ENCODE results near the gene HADHB.
"Not testable (repeated sequence)": the region's sequence is repeated elsewhere in the genome, so short reads cannot be mapped to it uniquely, and the experiment has no call there.

The HADHB gene

DNA sequence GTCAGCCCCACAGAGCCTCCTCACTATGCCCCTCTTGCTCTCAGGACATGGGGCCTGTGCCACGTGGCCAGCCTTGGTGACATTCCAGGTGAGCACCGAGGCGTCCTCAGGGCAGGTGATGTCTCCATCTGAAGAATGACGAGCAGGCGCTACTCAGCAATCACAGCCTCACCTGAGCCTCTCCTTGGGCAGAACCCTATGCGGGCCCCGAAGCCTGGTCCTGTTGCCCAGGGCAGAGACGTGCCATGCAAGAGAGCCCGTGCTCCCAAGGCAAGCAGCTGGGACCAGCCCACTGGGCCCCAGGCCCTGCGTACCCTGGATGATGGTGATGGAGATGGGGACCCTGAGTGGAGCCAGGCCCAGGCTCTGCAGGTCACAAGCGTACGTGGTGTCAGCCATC is 68.7 kb downstream of the HADHB start:
- TF ChIP-seq, protein P1, sequence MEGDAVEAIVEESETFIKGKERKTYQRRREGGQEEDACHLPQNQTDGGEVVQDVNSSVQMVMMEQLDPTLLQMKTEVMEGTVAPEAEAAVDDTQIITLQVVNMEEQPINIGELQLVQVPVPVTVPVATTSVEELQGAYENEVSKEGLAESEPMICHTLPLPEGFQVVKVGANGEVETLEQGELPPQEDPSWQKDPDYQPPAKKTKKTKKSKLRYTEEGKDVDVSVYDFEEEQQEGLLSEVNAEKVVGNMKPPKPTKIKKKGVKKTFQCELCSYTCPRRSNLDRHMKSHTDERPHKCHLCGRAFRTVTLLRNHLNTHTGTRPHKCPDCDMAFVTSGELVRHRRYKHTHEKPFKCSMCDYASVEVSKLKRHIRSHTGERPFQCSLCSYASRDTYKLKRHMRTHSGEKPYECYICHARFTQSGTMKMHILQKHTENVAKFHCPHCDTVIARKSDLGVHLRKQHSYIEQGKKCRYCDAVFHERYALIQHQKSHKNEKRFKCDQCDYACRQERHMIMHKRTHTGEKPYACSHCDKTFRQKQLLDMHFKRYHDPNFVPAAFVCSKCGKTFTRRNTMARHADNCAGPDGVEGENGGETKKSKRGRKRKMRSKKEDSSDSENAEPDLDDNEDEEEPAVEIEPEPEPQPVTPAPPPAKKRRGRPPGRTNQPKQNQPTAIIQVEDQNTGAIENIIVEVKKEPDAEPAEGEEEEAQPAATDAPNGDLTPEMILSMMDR (IDR thresholded peaks at IDR 0.05; ENCODE audit: insufficient read depth, low read depth, low read length, missing control alignments): no peak
- H3K4me3 ChIP-seq (ENCODE audit: low read length): no peak overlapping the region
- no peak for DNase-seq (ENCODE audit: low read depth)

DNA sequence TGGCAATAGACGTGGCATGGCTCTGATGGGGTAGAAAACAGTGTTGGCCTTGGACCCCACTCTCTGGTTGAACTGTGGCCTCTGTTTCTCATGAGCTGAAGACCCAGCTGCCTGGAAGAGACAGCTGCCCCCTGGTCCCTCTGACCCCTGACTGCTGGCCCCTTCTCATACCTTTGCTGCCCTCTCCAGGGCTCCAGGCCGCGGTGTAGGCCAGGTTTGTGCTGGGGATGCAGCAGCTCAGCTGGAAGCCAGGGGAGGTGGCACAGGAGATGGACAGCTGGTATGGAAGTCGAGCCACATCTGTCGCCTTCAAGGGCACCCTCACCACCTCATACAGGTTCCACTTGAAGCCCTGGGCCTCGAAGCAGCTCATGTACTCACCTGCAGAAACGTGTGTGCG is 69.5 kb downstream of the HADHB start:
- TF ChIP-seq, protein P1 (IDR thresholded peaks at IDR 0.05; ENCODE audit: insufficient read depth, low read depth, low read length, missing control alignments): peak; percentile 10
- no peak for DNase-seq (ENCODE audit: low read depth)
- no peak overlapping the region for H3K4me3 ChIP-seq (ENCODE audit: low read length)

DNA sequence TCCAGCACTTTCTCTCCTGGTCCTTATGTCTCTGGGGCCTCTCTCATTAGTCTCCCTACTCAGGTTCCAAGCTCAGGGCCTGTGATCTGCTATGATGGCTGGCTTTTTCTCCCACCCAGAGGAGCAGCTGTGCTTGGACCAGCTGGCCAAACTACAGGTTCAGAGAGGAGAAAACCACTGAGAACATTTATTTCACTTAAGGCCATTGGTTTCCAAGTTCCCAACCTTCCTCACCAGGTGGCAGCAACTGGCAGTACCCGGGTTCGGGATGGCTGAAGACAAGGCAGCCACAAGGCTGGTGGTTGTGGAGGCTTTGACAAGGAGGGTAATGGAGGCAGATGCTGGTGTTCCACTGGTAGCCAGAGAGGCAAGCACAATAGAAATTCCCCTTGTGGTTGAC is 71.3 kb downstream of the HADHB start:
- no peak overlapping the region for H3K4me3 ChIP-seq (ENCODE audit: low read length)
- TF ChIP-seq, protein P1 (IDR thresholded peaks at IDR 0.05; ENCODE audit: insufficient read depth, low read depth, low read length, missing control alignments): peak; percentile 18
- DNase-seq (ENCODE audit: low read depth): no peak

DNA sequence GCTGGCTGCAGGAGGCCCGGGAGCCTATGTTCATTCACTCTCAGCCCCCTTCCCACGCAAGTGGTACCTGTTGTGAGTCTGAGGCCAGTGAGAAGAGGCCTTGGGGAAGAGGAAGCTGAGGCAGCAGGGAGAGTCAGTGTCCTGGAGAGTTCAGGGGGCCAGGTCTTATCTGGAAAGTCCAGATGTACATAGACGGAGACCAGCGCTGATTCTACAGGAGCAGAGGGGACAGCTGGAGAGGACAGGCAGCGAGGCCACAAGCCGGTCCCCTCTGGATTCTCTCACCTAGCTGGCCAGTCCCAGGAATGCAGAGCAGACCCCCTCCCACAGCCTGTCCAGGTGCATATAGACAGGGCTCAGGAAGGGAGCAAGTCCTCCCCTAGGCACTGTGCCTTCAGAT is 72.1 kb downstream of the HADHB start:
- H3K4me3 ChIP-seq (ENCODE audit: low read length): no peak overlapping the region
- DNase-seq (ENCODE audit: low read depth): no peak
- TF ChIP-seq, protein P1 (IDR thresholded peaks at IDR 0.05; ENCODE audit: insufficient read depth, low read depth, low read length, missing control alignments): no peak

DNA sequence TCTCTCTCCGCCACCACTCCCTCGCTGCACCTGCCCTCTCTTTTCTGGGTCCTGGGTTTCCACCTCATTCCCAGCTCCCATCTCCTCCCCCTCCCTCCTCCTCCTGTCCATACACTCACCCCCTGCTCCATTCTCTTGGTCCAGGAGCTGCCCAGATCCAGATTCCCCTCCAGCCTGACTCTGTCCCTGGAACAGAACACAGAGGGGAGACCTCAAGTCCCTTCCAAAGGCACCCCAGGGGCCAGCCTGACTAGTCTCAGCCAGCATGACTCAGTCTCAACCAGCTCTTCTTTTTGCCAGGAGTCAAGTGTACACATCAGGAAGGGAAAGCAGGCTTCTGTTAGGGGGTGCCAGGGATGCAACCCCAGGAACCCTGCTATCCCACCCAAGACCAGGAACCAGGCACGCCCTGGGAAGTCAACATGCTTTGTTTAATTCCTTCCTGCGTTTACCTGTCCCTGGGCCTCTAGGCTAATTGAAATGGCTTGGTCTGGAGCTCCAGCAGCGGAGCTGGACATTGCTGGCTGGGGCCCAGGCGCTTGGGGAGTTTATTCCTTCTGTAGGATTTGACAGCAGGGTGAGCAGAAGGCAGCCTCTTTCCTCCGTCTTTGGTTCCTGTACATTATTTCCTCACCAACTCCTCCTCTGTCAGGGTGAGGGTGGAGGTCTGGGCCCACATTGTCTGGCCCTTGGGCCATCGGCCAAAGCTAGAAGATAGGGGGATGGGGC is 72.8 kb downstream of the HADHB start:
- TF ChIP-seq, protein P1 (IDR thresholded peaks at IDR 0.05; ENCODE audit: insufficient read depth, low read depth, low read length, missing control alignments): no peak
- no peak overlapping the region for H3K4me3 ChIP-seq (ENCODE audit: low read length)
- DNase-seq (ENCODE audit: low read depth): peak; percentile 43

DNA sequence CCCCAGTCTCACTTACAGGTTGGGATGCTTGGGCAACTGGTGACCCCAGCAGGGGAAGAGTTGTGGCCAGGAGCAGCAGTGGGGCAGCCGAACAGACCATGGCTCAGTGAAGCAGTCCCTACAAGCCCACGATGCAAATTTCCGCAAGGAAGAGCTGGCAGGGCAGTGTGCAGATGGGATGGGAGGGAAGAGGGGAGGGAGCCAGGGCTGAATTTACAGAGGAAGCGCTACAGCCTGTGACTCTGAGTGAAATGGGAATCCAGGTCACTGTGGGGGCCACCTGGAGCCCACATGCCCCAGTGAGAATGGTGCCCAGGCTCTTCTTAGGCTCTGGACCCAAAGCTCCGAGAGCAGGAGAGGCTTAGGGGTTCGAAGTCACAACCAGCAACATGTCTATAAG is 74.2 kb downstream of the HADHB start:
- DNase-seq (ENCODE audit: low read depth): no peak
- TF ChIP-seq, protein P1 (IDR thresholded peaks at IDR 0.05; ENCODE audit: insufficient read depth, low read depth, low read length, missing control alignments): no peak
- H3K4me3 ChIP-seq (ENCODE audit: low read length): no peak overlapping the region

DNA sequence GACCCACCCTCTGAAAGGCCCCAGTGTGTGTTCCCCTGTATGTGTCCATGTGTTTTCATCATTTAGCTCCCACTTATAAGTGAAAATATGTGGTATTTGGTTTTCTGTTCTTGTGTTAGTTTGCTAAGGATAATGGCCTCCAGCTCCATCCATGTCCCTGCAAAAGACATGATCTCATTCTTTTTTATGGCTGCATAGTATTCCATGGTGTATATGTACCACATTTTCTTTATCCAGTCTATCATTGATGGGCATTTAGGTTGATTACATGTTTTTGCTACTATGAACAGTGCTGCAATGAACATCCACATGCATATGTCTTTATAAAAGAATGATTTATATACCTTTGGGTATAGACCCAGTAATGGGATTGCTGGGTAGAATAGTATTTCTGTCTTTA is 79.7 kb downstream of the HADHB start:
- not testable (repeated sequence) for H3K4me3 ChIP-seq (ENCODE audit: low read length); DNase-seq (ENCODE audit: low read depth)

Measured in epithelial cell of esophagus (primary cell).